ENCODE measurements around the gene EMC1. TPM values are rescaled to one million over a fixed set of nuclear protein-coding genes. Genes with fewer than 3 reads are reported as not detected.

Gene EMC1
- total RNA-seq, 1 experiment from 2014 or later: 60.0 TPM

GRCh38 chr1:19167140-19167539, 84.2 kb downstream of the EMC1 start:
- H4K20me1 ChIP-seq (ENCODE audit: control insufficient read depth, insufficient read depth, insufficient read length): no peaks in the 10 kb centered on the region
- no peak overlapping the region for H3K23ac ChIP-seq (ENCODE audit: insufficient read length, low read depth, low read length)
- no peak overlapping the region for H3K56ac ChIP-seq (ENCODE audit: insufficient read length, low read depth, low read length)
- no peak overlapping the region for H4K8ac ChIP-seq (replicated peaks; ENCODE audit: insufficient read length, low read depth, low read length)
- H3K27ac ChIP-seq (ENCODE audit: insufficient read length, low read depth, low read length): no peak overlapping the region
- H2BK15ac ChIP-seq (ENCODE audit: low read depth, low read length): no peak overlapping the region
- no peak overlapping the region for H2BK120ac ChIP-seq (ENCODE audit: low read depth, low read length, poor library complexity, severe bottlenecking)
- H2BK20ac ChIP-seq (ENCODE audit: low read depth, low read length, poor library complexity, severe bottlenecking): no peak overlapping the region
- no peaks in the 10 kb centered on the region for H3K9me3 Mint-ChIP-seq
- no peak for TF ChIP-seq CTCF (conservative IDR thresholded peaks at IDR 0.05)
- H3K4ac ChIP-seq (ENCODE audit: low read depth, low read length): no peak overlapping the region
- H2BK5ac ChIP-seq (ENCODE audit: insufficient read length, low read length): no peak overlapping the region
- no peak overlapping the region for H3K14ac ChIP-seq (ENCODE audit: insufficient read depth, low read length)
- H3K27me3 Mint-ChIP-seq (ENCODE audit: low read depth): no peaks in the 10 kb centered on the region
- H3K79me1 ChIP-seq (ENCODE audit: insufficient read depth, low read depth, low read length, poor library complexity, severe bottlenecking): no peaks in the 10 kb centered on the region
- H4K91ac ChIP-seq (ENCODE audit: insufficient read length, low read depth, low read length): no peak overlapping the region
- H4K5ac ChIP-seq (ENCODE audit: insufficient read length, low read depth, low read length): no peak overlapping the region
- no peak overlapping the region for H3K18ac ChIP-seq (ENCODE audit: insufficient read length, low read depth, low read length)
- no peak overlapping the region for H2BK12ac ChIP-seq (ENCODE audit: insufficient read length, low read depth, low read length)
- no peaks in the 10 kb centered on the region for H3K27me3 ChIP-seq (ENCODE audit: insufficient read depth, low read length)
- no peaks in the 10 kb centered on the region for H3K9me3 ChIP-seq (ENCODE audit: control insufficient read depth, low read depth, low read length)
- DNase-seq: no peak
- H3K4me1 Mint-ChIP-seq: no peaks in the 10 kb centered on the region
- no peaks in the 10 kb centered on the region for H3K4me1 ChIP-seq (ENCODE audit: insufficient read depth, low read length)
- no peak overlapping the region for H3K9ac ChIP-seq (ENCODE audit: extremely low read depth, insufficient read length, low read length)
- no peaks in the 10 kb centered on the region for H3K23me2 ChIP-seq (ENCODE audit: insufficient read length, low read depth, low read length, poor library complexity, severe bottlenecking)
- H2AK5ac ChIP-seq (ENCODE audit: insufficient read length, low read length): no peak overlapping the region
- WGBS (ENCODE audit: extremely low coverage, insufficient read length, low lambda C conversion rate): 100% methylated on average over 1 of the region's 6 CpGs
- H3K4me2 ChIP-seq (ENCODE audit: insufficient read depth, insufficient read length, low read length): no peak overlapping the region
- no peak overlapping the region for H3K27ac Mint-ChIP-seq
- peaks cover 62 to 99% (median 98%) of the 10 kb centered on the region in 3 experiments for H3K36me3 Mint-ChIP-seq (ENCODE audit: insufficient read depth in 1 of 3, low read depth in 3 of 3)
- no peak overlapping the region for H3T11ph ChIP-seq (ENCODE audit: low read length)
- H3K79me2 ChIP-seq (ENCODE audit: insufficient read depth, low read length): no peaks in the 10 kb centered on the region
- H2AFZ ChIP-seq (ENCODE audit: low read length): no peak overlapping the region
- H3K4me3 Mint-ChIP-seq: no peak overlapping the region

Measured in H9 (cell line).